Hematopoietic multipotent progenitor cell (in vitro differentiated cells): Measurements from ENCODE around the gene XYLT1. TPM values are rescaled to one million over a fixed set of nuclear protein-coding genes. Genes with fewer than 3 reads are reported as not detected.
"Not testable (repeated sequence)": the region's sequence is repeated elsewhere in the genome, so short reads cannot be mapped to it uniquely, and the experiment has no call there.

Experiments
- DNase-seq, 3 donors: peaks; one replicate each; pipeline ENCODE4 v3.0.0-alpha.2; 2011 to 2015; ENCODE audit warnings: low read depth in 2 of 3, low spot score in 2 of 3
- total RNA-seq: library from RNA; depleted of rRNA; stranded (reverse); fragments of >200 nt; gene quantifications from one replicate; pipeline ENCODE4 v1.2.3, GENCODE V29; 2012

Gene XYLT1
- total RNA-seq, 1 donor = 71.9 TPM

GRCh38 chr16:17432901-17433576, 37.7 kb downstream of the XYLT1 start:
- no peak for DNase-seq

- no peak for DNase-seq
Measured at GRCh38 chr16:17431968-17432625, 38.7 kb downstream of the XYLT1 start.

DNA sequence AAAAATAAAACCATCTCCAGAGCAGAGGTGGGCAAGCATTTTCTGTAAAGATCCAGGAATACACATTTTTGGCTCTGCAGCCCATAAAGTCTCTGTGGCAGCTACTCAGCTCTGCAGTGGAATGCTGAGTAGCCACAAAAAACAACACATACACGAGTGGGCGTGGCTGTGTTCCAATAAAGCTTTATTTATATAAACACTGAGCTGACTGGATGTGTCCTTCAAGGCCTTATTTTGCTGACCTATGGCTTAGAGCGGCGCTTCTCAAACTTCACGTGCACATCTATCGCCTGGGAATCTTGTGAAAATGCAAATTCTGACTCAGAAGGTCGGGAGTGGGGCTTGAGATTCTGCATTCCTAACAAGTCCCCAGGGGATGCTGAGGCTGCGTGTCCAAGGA, 39.7 kb downstream of the XYLT1 start:
- DNase-seq = no peak

- no peak for DNase-seq
Measured at GRCh38 chr16:17426451-17426850, 44.3 kb downstream of the XYLT1 start.

DNA sequence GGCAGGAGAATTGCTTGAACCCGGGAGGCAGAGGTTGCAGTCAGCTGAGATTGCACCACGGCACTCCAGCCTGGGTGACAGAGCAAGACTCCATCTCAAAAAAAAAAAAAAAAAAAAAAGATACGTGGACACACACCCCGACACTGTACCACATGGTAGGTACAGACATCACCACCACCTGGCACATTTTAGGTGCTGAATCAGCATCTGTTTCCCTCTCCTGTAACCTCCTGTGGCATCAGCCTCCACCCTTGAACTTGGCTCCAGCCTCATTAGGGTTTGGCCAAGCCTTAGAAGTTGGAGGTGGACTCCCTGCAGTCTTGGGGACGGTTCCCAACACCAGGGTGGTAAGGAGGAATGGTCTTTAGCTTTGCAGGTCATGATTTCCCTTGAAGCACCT, 46.0 kb downstream of the XYLT1 start:
- no peak for DNase-seq

DNA sequence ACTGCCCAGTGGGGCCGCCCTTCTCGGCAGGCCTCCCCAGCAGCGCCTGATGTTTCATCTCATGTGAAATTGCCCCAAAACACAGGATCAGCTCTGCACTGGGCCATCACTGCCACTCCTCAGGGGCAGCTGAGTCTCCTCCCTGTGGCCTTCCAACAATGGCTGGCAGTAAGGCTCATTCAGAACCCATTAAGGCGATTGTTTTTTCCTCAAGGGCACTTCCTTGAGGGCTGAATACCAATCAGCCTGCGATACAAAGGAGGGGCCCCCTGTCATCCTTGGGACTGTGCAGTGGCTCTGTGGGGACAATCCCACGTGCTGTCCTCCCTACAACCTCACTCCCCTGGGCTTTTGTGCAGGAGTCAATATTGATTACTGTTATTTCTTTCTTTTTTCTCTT, 47.5 kb downstream of the XYLT1 start:
- no peak for DNase-seq

- DNase-seq = no peak
Measured at GRCh38 chr16:17420816-17421215, 49.9 kb downstream of the XYLT1 start.

DNA sequence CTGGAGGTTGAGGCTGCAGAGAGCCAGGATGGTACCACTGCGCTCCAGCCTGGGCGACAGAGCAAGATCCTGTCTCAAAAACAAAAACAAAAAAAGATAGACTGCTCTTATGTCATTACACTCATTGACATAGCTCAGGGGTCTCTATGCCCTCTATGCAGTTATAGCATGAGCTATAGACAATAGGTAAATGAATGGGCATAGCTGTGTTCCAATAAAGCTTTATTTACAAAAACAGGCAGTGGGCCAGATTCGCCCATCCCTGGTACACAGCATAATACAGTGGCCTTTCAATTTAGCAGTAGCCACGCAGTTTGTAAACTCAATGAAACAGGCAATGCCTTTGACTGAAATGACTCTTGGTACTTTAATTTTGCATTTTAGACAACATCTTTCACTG, 51.5 kb downstream of the XYLT1 start:
- DNase-seq = no peak

DNA sequence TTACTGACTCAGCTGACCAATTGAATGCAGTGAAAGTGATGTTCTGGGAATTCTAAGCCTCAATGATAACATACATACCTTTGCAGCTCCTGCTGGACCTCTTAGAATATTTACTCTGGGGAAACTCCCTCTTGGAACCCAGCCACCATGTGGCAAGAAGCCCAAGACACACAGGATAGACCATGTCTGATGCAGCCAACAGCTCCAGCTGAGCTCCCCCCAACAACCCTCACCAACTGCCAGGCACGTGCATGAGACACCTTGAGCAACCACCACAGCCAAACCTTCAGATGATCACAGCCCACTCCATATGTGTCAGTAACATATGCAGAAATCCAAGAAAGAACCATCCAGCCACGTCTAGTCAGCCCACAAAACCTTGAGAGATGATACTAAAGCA, 53.0 kb downstream of the XYLT1 start:
- no peak for DNase-seq

- DNase-seq = peak; percentile 29 to 80 (median 70)
Measured at GRCh38 chr16:17416461-17417311, 54.1 kb downstream of the XYLT1 start.

- DNase-seq = no peak
Measured at GRCh38 chr16:17414916-17415315, 55.8 kb downstream of the XYLT1 start.

- DNase-seq = peak in 2 of 3 donors; percentile 21
Measured at GRCh38 chr16:17414421-17414820, 56.3 kb downstream of the XYLT1 start.

- DNase-seq = no peak
Measured at GRCh38 chr16:17413508-17413907, 57.3 kb downstream of the XYLT1 start.

DNA sequence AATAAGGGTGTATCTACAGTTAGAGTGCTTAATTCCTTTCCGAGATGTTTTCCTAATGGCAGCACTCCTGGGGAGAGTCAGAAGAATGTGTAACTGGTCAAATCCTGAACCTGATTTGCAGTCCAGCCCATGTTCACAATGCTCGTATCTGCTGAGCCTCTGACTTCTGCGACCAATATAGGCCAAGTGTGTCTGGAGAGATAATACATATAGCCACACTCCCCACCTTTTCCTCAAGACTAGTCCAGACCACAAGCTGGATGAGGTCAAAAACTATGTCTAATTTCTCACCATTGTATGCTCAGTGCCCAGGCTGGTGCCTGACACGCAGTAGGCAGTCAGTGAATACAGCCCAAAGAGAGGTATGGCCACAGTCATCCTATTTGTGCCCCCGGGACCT, 58.0 kb downstream of the XYLT1 start:
- DNase-seq = no peak

DNA sequence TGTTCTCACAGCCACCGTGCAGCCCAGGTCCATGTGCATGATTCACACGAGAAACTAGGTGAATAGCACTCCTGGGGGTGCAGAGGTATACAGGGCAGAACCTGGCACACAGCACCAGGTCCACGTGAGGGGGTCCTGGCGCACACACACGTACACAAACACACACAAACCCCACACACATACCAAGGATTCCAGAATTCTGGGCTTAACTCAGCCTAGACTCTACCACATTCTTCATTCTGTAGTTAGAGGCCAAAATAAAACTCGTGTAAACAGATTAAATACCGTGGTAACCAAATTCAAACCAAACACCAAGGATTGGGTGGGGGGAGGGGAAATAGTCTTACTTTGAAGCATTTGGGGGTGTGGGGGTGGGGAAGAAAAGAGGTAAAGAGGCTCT, 58.5 kb downstream of the XYLT1 start:
- peak in 1 of 3 donors; percentile 25 for DNase-seq

DNA sequence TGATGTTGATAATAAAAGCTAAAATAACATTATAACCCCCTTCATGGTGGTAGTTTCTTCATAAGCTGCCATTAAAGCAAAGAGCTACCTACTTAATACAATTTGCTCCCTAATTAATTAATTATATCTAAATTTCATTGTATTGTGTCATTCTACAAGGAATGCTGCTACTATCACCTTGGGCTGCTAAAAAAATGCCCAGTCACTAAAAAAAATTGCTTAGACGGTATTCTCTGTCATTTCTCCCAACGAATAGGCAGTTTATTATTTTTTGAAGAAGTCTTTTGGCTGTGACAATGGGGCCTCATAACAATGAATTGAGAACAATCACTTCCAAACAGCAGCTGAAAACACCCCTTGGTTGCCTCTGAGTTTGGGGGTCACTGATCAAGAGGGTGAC, 59.5 kb downstream of the XYLT1 start:
- no peak for DNase-seq

DNA sequence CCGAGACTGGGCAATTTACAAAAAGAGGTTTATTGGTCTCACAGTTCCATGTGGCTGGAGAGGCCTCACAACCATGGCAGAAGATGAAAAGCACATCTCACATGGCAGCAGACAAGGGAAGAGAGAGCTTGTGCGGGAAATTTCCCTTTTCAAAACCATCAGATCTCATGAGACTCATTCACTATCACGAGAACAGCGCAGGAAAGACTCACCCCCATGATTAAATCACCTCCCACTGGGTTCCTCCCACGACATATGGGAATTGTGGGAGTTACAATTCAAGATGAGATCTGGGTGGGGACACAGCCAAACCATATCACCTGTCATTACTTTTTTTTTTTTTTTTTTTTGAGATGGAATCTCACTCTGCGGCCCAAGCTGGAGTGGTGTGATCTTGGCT, 60.4 kb downstream of the XYLT1 start:
- DNase-seq = not testable (repeated sequence)

DNA sequence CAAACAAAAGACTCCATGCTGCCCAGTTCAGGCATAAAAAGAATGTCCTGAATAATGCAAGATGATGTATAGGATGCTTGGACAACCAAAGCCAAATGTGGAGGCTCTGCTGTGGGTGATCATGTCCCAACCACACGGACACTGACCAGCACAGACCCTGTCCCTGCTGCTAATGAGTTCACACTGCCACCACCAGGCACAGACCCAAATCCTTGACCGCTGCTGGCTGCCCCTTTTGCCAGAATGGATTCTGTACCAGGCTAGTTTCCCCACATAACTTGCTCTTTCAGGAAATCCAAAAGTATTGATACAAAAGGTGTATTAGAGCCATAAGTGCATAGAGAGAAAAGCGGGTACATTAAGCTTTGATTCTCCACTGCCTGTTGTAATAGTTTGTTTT, 60.9 kb downstream of the XYLT1 start:
- no peak for DNase-seq

GRCh38 chr16:17408955-17409441, 61.8 kb downstream of the XYLT1 start:
- DNase-seq = no peak

GRCh38 chr16:17408296-17408695, 62.5 kb downstream of the XYLT1 start:
- no peak for DNase-seq

DNA sequence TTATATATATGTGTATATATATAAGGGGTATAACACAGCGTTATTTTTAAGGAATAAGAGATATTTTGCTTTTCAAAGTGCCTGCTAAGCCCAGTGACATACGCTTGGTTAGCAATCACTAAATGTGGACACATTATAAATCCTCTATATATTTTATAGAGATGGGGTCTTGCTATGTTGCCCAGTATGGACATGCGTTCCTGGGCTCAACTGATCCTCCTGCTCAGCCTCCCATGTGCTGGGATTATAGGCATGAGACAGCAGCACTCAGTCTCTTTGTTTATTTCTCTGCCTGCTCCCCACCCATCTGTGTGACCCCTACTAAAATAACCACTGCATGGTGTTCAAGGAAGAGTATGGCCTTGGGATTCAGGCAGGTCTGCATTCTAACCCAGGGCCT, 63.4 kb downstream of the XYLT1 start:
- DNase-seq = no peak
